ENCODE results near the gene TMEM187. TPM values are rescaled to one million over a fixed set of nuclear protein-coding genes. Genes with fewer than 3 reads are reported as not detected.

TMEM187 gene
- polyA plus RNA-seq, 5 donors: 4.6 to 6.8 (median 6.4) TPM

DNA sequence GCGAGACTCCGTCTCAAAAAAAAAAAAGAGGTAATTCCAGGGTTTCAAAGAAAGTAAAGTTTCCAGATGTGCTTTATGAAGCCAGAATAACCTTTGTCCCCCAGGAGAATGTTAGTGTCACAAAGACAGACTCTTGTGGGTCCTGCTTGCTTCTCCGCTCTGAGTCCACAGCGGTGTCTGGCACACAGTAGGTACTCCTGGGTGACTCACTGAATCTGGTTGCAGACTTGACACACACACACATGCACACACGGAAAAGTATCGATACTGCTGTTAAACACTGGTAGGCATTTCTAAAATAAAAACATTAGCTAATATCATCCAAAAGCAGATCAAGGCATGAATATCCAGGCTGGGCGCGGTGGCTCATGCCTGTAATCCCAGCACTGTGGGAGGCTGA, 22.9 kb downstream of the TMEM187 start:
- DNase-seq: no peak

- no peak for DNase-seq
These were observed 26.9 kb downstream of the TMEM187 start for GRCh38 chrX:153999359-154000037.

DNA sequence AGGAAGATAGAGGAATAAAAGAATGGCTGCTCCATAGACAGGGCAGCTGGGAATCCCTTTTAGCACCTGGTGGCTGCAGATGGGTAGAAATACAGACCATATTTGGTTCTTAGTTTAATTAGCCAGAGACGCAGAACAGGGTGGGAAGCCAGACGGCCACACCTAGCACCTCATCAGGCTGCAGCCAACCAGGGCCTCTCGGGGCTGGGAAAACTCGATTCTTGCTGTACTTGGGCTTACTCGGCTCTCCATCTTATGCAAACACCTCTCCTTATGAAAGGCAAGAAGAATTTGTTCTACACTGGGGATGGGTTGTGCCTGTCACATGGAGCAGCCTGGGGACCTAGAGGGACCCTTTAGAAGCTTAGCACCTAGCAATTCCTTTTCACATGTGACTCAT, 27.5 kb downstream of the TMEM187 start:
- no peak for DNase-seq

DNA sequence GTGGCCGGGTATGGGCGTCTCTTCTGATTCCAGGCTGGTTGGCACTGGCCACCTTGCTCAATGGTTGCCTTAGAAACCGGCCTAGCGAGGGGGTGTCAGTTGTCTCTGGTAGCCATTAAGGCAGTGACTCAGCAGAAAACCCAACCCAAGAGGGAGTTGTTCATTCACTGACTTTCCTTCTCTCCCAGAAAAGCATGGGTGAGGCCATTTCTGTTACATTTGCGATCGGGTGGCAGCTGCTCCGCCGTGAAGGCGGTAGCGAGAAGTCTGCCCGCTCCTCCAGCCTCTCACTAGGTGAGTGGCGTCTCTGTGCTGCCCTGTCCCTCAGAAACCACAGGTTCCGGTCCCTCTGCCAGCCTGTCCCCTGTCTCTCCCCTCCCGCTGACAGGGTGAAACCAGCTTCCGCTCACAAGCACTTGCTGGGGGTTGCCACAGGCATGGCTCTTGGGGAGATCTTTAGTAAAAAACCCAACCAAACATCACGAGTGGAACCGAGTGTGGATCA, 29.7 kb downstream of the TMEM187 start:
- no peak for DNase-seq

GRCh38 chrX:154004315-154004714, 31.8 kb downstream of the TMEM187 start:
- no peak for DNase-seq

DNA sequence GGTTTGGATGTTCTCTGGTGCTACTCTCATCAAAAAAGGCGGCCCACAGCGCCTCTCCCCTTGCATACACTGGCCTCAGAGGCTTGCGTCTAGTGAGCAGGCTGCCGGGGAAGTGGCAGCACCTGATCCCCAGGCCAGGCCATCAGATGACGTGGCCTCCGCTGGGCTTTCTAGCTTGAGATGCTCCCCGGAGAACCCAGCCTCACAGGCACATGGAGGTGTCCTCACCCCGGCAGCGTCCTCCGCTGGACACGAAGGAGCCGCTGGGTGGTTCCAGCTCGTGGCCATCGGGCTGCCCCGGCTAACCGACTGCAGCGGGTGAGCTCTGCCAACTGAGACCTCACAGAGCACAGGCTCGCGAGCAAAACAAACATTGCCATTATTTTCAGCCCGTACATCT, 34.4 kb downstream of the TMEM187 start:
- no peak for DNase-seq

- no peak for DNase-seq
These were observed 36.0 kb downstream of the TMEM187 start for GRCh38 chrX:154008521-154008920.

DNA sequence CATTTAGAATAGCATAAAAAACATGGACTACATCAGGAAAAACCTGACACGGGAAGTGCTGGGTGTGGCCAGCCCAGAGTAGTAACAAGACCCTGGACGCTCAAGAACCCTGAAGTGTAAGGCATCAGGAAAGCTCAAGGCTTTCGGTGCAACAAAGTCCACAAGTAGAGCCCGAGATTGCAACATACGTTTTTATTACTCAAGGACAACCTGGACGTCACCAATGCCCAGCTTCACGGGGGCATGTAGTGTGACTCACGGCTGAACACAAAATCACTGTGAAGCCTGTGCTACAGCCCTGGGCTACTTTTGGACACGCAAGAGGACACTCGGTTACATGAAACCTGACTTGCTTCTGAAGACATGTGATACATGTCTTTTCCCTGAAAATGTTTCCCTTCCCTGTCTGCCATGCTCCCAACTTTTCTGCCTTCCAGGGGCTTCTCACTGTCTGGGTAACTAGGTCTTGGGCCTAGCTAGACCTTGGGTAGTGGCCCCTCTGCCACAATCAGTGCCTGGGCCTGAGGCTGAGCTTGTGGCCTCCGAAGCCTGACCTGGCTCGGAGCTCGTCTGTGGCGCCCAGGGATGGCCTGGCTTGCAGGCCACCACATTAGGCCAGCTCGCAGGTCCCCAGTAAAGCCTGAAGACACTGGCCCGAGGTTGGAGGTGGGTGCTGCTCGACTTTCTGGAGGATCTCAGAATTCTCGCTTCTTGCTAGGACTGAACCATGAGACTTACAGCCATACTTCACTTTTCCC, 38.0 kb downstream of the TMEM187 start:
- no peak for DNase-seq

DNA sequence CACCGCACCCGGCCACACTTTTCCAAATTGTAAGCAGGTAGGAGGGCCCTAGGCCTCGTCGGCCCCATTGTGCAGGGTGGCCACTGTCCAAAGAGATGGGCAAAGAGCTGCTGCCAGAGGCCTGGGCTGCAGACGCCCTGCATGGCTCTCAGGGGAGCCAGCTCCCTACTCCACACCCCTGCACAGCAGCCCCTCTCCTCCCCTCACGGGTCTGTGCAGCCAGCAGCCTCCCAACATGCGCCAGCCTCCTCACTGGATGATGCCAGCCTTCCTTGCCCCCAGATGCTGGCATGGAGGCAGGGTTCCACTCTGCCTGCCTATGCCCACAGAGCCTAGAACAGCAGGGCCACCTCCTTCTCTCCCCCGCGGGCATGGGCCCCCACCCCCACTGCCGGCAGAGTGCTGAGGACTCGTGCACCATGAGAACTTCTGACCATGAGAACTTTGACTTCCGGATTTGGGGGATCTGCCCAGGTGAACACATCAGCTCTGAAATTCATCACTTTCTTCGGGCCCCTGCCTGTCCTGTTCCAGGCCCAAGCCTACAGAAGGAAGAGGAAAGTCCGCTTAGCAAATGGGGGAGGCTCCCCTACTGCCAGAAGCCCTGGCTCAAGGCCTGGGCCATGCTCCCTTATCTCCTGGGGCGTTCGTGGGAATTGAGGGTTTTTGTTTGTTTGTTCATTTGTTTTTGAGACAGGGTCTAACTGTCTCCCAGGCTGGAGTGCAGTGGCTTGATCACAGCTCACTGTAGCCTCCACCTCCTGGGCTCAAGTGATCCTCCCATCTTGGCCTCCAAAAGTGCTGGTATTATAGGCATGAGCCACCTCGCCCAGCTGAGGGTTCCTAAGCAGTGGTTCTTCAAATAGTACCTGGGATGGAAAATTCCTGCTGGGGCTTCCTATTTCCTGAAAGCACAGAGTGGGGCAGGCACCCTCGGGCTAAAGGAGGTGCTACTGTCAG, 39.1 kb downstream of the TMEM187 start:
- DNase-seq: no peak

DNA sequence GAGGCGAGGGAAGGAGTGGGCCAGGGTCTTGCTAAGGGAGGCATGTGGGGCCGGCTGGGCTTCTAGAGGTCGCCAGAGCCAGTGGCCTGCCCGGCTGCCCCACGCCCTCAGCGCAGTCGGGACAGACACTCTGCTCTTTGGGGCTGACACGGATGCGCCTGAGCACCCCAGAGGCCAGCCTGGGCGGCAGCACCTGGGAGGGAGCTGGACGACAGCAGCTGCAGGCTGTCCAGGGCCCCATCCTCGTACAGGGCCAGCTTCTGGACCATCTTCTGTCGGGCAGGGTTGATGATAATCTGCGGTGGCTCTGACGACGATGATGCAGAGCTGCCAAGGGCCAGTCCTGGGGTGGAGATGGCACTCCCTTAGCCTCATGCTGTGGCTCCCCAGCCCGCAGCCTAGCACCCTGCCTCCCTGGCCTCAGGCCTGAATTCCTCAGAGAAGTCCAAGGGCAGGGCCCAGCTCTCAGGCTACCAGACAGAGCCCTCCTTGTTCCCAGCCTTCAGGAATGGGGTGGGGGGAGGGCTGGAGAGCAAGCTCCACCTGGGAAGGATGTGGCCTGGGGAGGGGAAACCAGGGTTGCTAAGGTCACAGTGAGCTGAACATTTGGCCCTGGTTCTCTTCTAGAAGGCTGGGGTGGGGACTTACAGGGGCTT, 39.9 kb downstream of the TMEM187 start:
- no peak for DNase-seq

DNA sequence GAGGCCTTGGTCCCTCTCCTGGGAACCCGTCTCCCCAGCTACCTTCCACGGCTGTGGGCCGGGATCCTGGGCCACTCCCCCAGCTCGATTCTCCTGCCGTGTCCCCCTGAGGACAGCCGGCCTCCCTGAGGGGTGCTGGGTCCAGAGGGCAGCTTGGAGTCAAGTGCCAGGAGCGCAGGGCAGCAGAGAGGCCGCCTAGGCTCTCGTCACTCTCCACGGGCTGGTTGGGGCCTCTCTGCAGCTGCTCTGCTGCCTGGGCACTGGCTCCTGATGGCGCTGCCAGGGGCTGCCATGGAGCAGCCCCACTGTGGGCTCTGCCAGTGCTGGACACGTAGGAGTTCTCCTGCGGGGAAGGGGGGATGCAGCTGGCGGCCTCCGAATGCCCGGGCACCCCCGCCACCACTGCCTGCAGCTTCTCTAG, 40.5 kb downstream of the TMEM187 start:
- no peak for DNase-seq

- DNase-seq: peak in 1 of 2 donors; percentile 33
These were observed 41.2 kb downstream of the TMEM187 start for GRCh38 chrX:154013614-154014360.

- no peak for DNase-seq
These were observed 42.2 kb downstream of the TMEM187 start for GRCh38 chrX:154014429-154015380.

GRCh38 chrX:154015581-154016264, 43.2 kb downstream of the TMEM187 start:
- DNase-seq: no peak

- DNase-seq: no peak
These were observed 44.0 kb downstream of the TMEM187 start for GRCh38 chrX:154016366-154017076.

- DNase-seq: no peak
These were observed 45.4 kb downstream of the TMEM187 start for GRCh38 chrX:154017766-154018517.

DNA sequence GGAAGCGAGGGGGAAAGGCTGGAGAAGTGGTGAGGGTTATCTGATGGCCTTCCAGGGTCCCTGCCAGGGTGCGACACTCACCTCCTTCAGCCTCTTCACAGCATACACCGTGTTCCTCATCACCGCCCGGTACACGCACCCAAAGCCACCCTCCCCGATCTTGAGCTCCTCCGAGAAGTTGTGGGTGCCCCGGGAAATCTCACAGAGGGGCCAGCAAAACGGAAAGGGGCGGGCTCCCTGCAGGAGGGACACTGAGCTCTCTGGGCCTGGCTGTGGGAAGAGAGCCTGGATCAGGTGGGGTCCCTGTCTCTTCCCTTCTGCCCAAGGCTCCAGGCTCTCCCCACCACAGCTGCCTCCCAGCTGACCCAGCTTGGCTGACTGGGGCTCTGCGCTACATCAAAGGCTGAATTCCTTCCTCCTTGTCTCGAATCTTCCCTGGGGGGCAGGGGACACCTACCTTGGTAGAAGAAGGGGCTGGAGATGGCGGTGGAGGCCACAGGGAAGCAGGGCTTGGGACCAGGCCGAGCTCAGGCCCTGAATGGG, 46.0 kb downstream of the TMEM187 start:
- DNase-seq: no peak
